DMS53 treated with DMSO at 0.1 percent for 48 hours (cell line): ENCODE data around the gene MUC16.
"Not testable (repeated sequence)": the region's sequence is repeated elsewhere in the genome, so short reads cannot be mapped to it uniquely, and the experiment has no call there.

ENCODE experiments used
- DNase-seq: peaks from one replicate; lab custom pipeline; 2025; ENCODE audit not compliant: unreplicated experiment; lab: John Stamatoyannopoulos, UW

Gene MUC16

GRCh38 chr19:9009935-9010651, at the start of gene MUC16:
Gene MUC16, minus strand, starts transcription at chr19:9010409.
- DNase-seq = no peak

- no peak for DNase-seq
Observed at GRCh38 chr19:9058905-9059667, 48.9 kb upstream of the MUC16 start.

- DNase-seq = no peak
Observed at GRCh38 chr19:9057505-9058258, 47.5 kb upstream of the MUC16 start.

- not testable (repeated sequence) for DNase-seq
Observed at GRCh38 chr19:9056131-9056530, 45.9 kb upstream of the MUC16 start.

GRCh38 chr19:9054765-9055164, 44.6 kb upstream of the MUC16 start:
- DNase-seq = no peak

- no peak for DNase-seq
Observed at GRCh38 chr19:9054207-9054606, 44.0 kb upstream of the MUC16 start.

- DNase-seq = not testable (repeated sequence)
Observed at GRCh38 chr19:9053674-9054073, 43.5 kb upstream of the MUC16 start.

GRCh38 chr19:9052894-9053293, 42.7 kb upstream of the MUC16 start:
- DNase-seq = no peak

GRCh38 chr19:9046694-9047093, 36.5 kb upstream of the MUC16 start:
- no peak for DNase-seq

- no peak for DNase-seq
Observed at GRCh38 chr19:9044449-9044848, 34.2 kb upstream of the MUC16 start.

- DNase-seq = no peak
Observed at GRCh38 chr19:9043524-9043923, 33.3 kb upstream of the MUC16 start.

GRCh38 chr19:9041023-9041422, 30.8 kb upstream of the MUC16 start:
- DNase-seq = no peak

GRCh38 chr19:9040131-9040530, 29.9 kb upstream of the MUC16 start:
- no peak for DNase-seq

GRCh38 chr19:9039728-9040127, 29.5 kb upstream of the MUC16 start:
- DNase-seq = no peak

GRCh38 chr19:9037400-9038062, 27.3 kb upstream of the MUC16 start:
- no peak for DNase-seq

- no peak for DNase-seq
Observed at GRCh38 chr19:9032136-9032631, 22.0 kb upstream of the MUC16 start.

GRCh38 chr19:9018163-9018875, 8.1 kb upstream of the MUC16 start:
- no peak for DNase-seq

GRCh38 chr19:9014803-9015202, 4.6 kb upstream of the MUC16 start:
- no peak for DNase-seq

GRCh38 chr19:9013988-9014387, 3.8 kb upstream of the MUC16 start:
- no peak for DNase-seq

GRCh38 chr19:9011875-9012274, 1.7 kb upstream of the MUC16 start:
- no peak for DNase-seq
